Activated naive CD4-positive, alpha-beta T cell treated with anti-CD3 and anti-CD28 coated beads, Interleukin-2, amount 10 ng/mL, durations not matched to agents 7 days and 5 days (primary cell): ENCODE data around the gene CEACAM21.
A peak's percentile ranks its signal among the peaks of the same experiment; 100 is the strongest.

ENCODE experiments used
- CTCF ChIA-PET: fragments of 350-600 bp; sonication (Branson Sonifier 250); formaldehyde crosslinking; loops from one replicate; lab custom pipeline; 2021; ENCODE audit warnings: antibody characterized with exemption; lab: Charles Lee
- DNase-seq: peaks from one replicate; pipeline ENCODE4 v3.0.0-alpha.2; 2020
- H3K27ac Mint-ChIP-seq: one replicate; pipeline ENCODE4 v1.8.0; 2021; ENCODE audit warnings: mild to moderate bottlenecking, moderate library complexity, mixed read lengths
- H3K27me3 Mint-ChIP-seq: one replicate; pipeline ENCODE4 v1.8.0; 2021; ENCODE audit warnings: mild to moderate bottlenecking, mixed read lengths
- H3K36me3 Mint-ChIP-seq: one replicate; pipeline ENCODE4 v1.8.0; 2021; ENCODE audit warnings: mixed read lengths
- H3K4me1 Mint-ChIP-seq: one replicate; pipeline ENCODE4 v1.8.0; 2021; ENCODE audit warnings: mixed read lengths
- H3K4me3 Mint-ChIP-seq: one replicate; pipeline ENCODE4 v1.8.0; 2021; ENCODE audit warnings: mild to moderate bottlenecking, moderate library complexity, mixed read lengths
- H3K9me3 Mint-ChIP-seq: one replicate; pipeline ENCODE4 v1.8.0; 2021; ENCODE audit warnings: mixed read lengths

CEACAM21 gene

GRCh38 chr19:41554907-41555306, 21.1 kb upstream of the CEACAM21 start:
- Mint-ChIP-seq H3K9me3 (no peaks in the 10 kb centered on the region), H3K36me3 (peaks cover 88% of the 10 kb centered on the region), H3K27ac (peak overlapping the region; percentile 99), H3K27me3 (no peaks in the 10 kb centered on the region), H3K4me1 (peaks cover 66% of the 10 kb centered on the region), H3K4me3 (peak overlapping the region; percentile 100)
- CTCF ChIA-PET = interaction anchor here (1.1 to 19.3 kb wide), 4 partner anchors 9 to 21 kb away, joined by 4 to 376 read pairs (median 17); partner anchors contain the start of gene CEACAM21
- peak; percentile 66 for DNase-seq

- H3K27ac Mint-ChIP-seq = peak overlapping the region; percentile 99
- H3K9me3 Mint-ChIP-seq = no peaks in the 10 kb centered on the region
- peaks cover 75% of the 10 kb centered on the region for H3K4me1 Mint-ChIP-seq
- CTCF ChIA-PET = interaction anchor here (19.3 kb wide), 1 partner anchor 13 kb away, joined by 376 read pairs; no protein-coding TSS in a partner anchor
- peaks cover 89% of the 10 kb centered on the region for H3K36me3 Mint-ChIP-seq
- peak overlapping the region; percentile 100 for H3K4me3 Mint-ChIP-seq
- no peaks in the 10 kb centered on the region for H3K27me3 Mint-ChIP-seq
- DNase-seq = peak; percentile 45
Measured at GRCh38 chr19:41555748-41556147, 20.2 kb upstream of the CEACAM21 start.

GRCh38 chr19:41563854-41564514, 12.0 kb upstream of the CEACAM21 start:
- H3K27ac Mint-ChIP-seq = peak overlapping the region; percentile 69
- peaks cover 71% of the 10 kb centered on the region for H3K36me3 Mint-ChIP-seq
- peaks cover 84% of the 10 kb centered on the region for H3K4me1 Mint-ChIP-seq

GRCh38 chr19:41564515-41565378, 11.2 kb upstream of the CEACAM21 start:
- Mint-ChIP-seq H3K36me3 (peaks cover 68% of the 10 kb centered on the region), H3K27me3 (peaks cover 11% of the 10 kb centered on the region), H3K9me3 (no peaks in the 10 kb centered on the region), H3K27ac (peak overlapping the region; percentile 69), H3K4me3 (peak overlapping the region; percentile 68), H3K4me1 (peaks cover 79% of the 10 kb centered on the region)
- peak; percentile 38 for DNase-seq
- CTCF ChIA-PET = interaction anchor here (1.4 to 19.3 kb wide), 9 partner anchors 10 to 116 kb away, joined by 4 to 376 read pairs (median 12); partner anchors contain the start of gene CEACAM21

More at GRCh38 chr19:41563854-41564514, 12.0 kb upstream of the CEACAM21 start:
- Mint-ChIP-seq H3K4me3 (peak overlapping the region; percentile 68), H3K27me3 (peaks cover 11% of the 10 kb centered on the region), H3K9me3 (no peaks in the 10 kb centered on the region)
- CTCF ChIA-PET = interaction anchor here (0.6 to 19.3 kb wide), 16 partner anchors 10 to 265 kb away, joined by 3 to 376 read pairs (median 8); partner anchors contain the start of gene CEACAM21
- DNase-seq = peak; percentile 71

- Mint-ChIP-seq H3K27me3 (peaks cover 11% of the 10 kb centered on the region), H3K4me1 (peaks cover 79% of the 10 kb centered on the region)
Measured at GRCh38 chr19:41565379-41565720, 10.6 kb upstream of the CEACAM21 start.

GRCh38 chr19:41566001-41566400, 10.0 kb upstream of the CEACAM21 start:
- Mint-ChIP-seq H3K27ac (no peak overlapping the region), H3K27me3 (peaks cover 11% of the 10 kb centered on the region), H3K4me1 (peaks cover 79% of the 10 kb centered on the region), H3K4me3 (no peak overlapping the region), H3K36me3 (peaks cover 66% of the 10 kb centered on the region), H3K9me3 (no peaks in the 10 kb centered on the region)
- no peak for DNase-seq
- CTCF ChIA-PET = interaction anchor here (0.6 to 19.3 kb wide), 4 partner anchors 24 to 126 kb away, joined by 3 to 376 read pairs (median 55); partner anchors contain the start of gene DMAC2

More at GRCh38 chr19:41565379-41565720, 10.6 kb upstream of the CEACAM21 start:
- CTCF ChIA-PET = interaction anchor here (0.6 to 19.3 kb wide), 3 partner anchors 23 to 125 kb away, joined by 3 to 376 read pairs (median 3); partner anchors contain the start of gene DMAC2
- Mint-ChIP-seq H3K27ac (no peak overlapping the region), H3K9me3 (no peaks in the 10 kb centered on the region), H3K36me3 (peaks cover 68% of the 10 kb centered on the region), H3K4me3 (no peak overlapping the region)
- no peak for DNase-seq

GRCh38 chr19:41569481-41570150, 6.3 kb upstream of the CEACAM21 start:
- CTCF ChIA-PET = interaction anchor here (1.0 to 19.3 kb wide), 13 partner anchors 11 to 259 kb away, joined by 3 to 376 read pairs (median 4); partner anchors contain the start of gene B9D2

GRCh38 chr19:41570179-41570578, 5.8 kb upstream of the CEACAM21 start:
- no peak overlapping the region for H3K4me3 Mint-ChIP-seq
- H3K27me3 Mint-ChIP-seq = no peaks in the 10 kb centered on the region
- no peak overlapping the region for H3K27ac Mint-ChIP-seq
- H3K9me3 Mint-ChIP-seq = no peaks in the 10 kb centered on the region
- CTCF ChIA-PET = interaction anchor here (0.7 to 19.3 kb wide), 18 partner anchors 8 to 260 kb away, joined by 3 to 376 read pairs (median 5); partner anchors contain the start of gene B9D2
- DNase-seq = no peak
- peaks cover 60% of the 10 kb centered on the region for H3K36me3 Mint-ChIP-seq
- H3K4me1 Mint-ChIP-seq = peaks cover 51% of the 10 kb centered on the region

More at GRCh38 chr19:41569481-41570150, 6.3 kb upstream of the CEACAM21 start:
- Mint-ChIP-seq H3K27ac (peak overlapping the region; percentile 3), H3K27me3 (no peaks in the 10 kb centered on the region), H3K9me3 (no peaks in the 10 kb centered on the region), H3K36me3 (peaks cover 62% of the 10 kb centered on the region), H3K4me3 (no peak overlapping the region), H3K4me1 (peaks cover 50% of the 10 kb centered on the region)
- DNase-seq = no peak

- no peak overlapping the region for H3K4me3 Mint-ChIP-seq
- CTCF ChIA-PET = interaction anchor here (0.7 to 19.3 kb wide), 18 partner anchors 9 to 260 kb away, joined by 3 to 376 read pairs (median 5); partner anchors contain the start of gene B9D2
- peaks cover 56% of the 10 kb centered on the region for H3K36me3 Mint-ChIP-seq
- H3K27ac Mint-ChIP-seq = peak overlapping the region; percentile 3
- peaks cover 51% of the 10 kb centered on the region for H3K4me1 Mint-ChIP-seq
- peak; percentile 89 for DNase-seq
- no peaks in the 10 kb centered on the region for H3K27me3 Mint-ChIP-seq
- no peaks in the 10 kb centered on the region for H3K9me3 Mint-ChIP-seq
Measured at GRCh38 chr19:41570639-41571112, 5.3 kb upstream of the CEACAM21 start.

- no peak for DNase-seq
- Mint-ChIP-seq H3K27ac (peak overlapping the region; percentile 84), H3K4me3 (no peak overlapping the region), H3K9me3 (peaks cover 22% of the 10 kb centered on the region), H3K36me3 (peaks cover 73% of the 10 kb centered on the region), H3K4me1 (peaks cover 32% of the 10 kb centered on the region), H3K27me3 (no peaks in the 10 kb centered on the region)
- CTCF ChIA-PET = interaction anchor here (2.3 kb wide), 2 partner anchors 14 to 128 kb away, joined by 9 to 11 read pairs; no protein-coding TSS in a partner anchor
Measured at GRCh38 chr19:41577144-41577830, 1.3 kb downstream of the CEACAM21 start.

- H3K9me3 Mint-ChIP-seq = peaks cover 26% of the 10 kb centered on the region
- H3K27me3 Mint-ChIP-seq = no peaks in the 10 kb centered on the region
- H3K36me3 Mint-ChIP-seq = peaks cover 75% of the 10 kb centered on the region
- no peak overlapping the region for H3K4me3 Mint-ChIP-seq
- H3K4me1 Mint-ChIP-seq = peaks cover 32% of the 10 kb centered on the region
- no peak for DNase-seq
- CTCF ChIA-PET = interaction anchor here (1.0 to 1.7 kb wide), 3 partner anchors 13 to 128 kb away, joined by 3 read pairs; no protein-coding TSS in a partner anchor
- no peak overlapping the region for H3K27ac Mint-ChIP-seq
Measured at GRCh38 chr19:41577833-41578232, 1.9 kb downstream of the CEACAM21 start.

GRCh38 chr19:41578886-41579285, 2.9 kb downstream of the CEACAM21 start:
- no peak overlapping the region for H3K4me3 Mint-ChIP-seq
- H3K27me3 Mint-ChIP-seq = no peaks in the 10 kb centered on the region
- peaks cover 29% of the 10 kb centered on the region for H3K4me1 Mint-ChIP-seq
- CTCF ChIA-PET = interaction anchor here (1.0 to 1.7 kb wide), 4 partner anchors 12 to 129 kb away, joined by 3 read pairs; no protein-coding TSS in a partner anchor
- H3K36me3 Mint-ChIP-seq = peaks cover 75% of the 10 kb centered on the region
- no peak for DNase-seq
- H3K9me3 Mint-ChIP-seq = peaks cover 32% of the 10 kb centered on the region
- H3K27ac Mint-ChIP-seq = no peak overlapping the region
